Measurements from ENCODE around the gene SEC61G. TPM values are rescaled to one million over a fixed set of nuclear protein-coding genes. Genes with fewer than 3 reads are reported as not detected.
A peak's percentile ranks its signal among the peaks of the same experiment; 100 is the strongest.

The SEC61G gene
- 1,569 and 2,585 TPM in 2 replicates for total RNA-seq (2014; rRNA removed)
- 785 TPM for polyA plus RNA-seq (2012)

DNA sequence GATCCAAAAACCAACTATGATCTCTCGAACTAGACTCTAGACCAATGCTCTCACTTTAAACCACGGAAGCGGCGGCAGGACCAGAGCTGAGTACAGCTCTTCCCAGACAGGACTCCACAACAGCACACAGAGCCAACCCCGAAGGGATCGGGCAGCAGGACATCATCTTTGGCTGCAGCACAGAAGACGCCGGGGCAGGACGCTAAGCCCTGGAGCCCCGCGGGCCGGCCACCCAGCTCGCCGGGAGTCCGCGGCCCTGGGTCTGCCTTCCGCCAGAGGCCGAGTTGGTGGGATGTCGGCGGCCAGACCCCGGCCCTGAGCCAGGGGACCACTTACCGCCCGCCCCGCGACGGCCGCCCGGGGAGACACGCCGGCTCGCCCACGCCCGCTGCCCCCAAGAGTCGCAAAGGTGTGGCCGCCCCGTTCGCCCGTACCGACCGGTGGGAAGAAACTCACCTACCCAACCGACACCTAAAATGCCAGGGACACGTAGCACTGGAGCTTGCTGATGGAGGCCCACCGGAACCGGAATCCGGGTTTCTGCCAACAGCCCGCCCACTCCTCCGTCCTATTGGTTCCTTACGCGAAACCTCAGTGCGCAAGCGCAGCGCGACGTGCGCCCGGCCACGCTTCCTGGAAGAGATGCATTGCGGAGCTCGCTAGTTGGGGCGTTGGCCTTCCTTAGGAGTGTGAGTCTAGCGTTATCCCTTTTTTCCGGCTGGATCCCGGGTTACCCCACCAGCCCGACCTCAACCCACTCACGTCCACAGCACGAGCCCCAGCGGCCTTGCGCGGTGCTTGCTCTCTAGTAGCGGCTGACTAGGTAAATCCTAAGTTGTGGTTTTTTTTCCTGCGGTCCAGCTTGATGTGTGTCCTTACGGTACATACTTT is at the start of gene SEC61G:
SEC61G (minus strand) TSS at position 510 of the 891 bp plus-strand sequence. CDS start 1,623 bp downstream, outside the sequence.
- DNase-seq (ENCODE audit: low read depth): peak; percentile 98

DNA sequence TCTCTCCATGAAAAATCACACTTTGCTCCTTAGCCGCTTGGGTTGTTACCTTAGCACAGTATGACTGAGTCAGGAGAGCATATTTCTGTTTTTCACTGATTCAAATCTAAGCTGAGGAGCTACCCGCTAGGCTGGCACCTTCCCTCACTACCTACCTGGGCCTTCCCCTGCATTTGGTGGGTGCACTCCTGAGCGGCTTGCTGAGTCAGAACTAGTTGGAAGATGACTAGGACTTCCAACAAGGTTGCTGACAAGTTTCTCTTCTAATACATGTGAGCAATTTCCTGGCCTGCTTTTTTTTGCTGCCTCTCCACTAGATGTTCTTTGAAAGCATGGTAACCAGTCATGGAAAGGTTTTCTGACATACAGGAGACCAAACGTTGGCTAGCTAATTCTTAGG is 43.8 kb upstream of the SEC61G start:
- no peak for DNase-seq (ENCODE audit: low read depth)

GRCh38 chr7:54802114-54802513 is 43.1 kb upstream of the SEC61G start:
- DNase-seq (ENCODE audit: low read depth): no peak

DNA sequence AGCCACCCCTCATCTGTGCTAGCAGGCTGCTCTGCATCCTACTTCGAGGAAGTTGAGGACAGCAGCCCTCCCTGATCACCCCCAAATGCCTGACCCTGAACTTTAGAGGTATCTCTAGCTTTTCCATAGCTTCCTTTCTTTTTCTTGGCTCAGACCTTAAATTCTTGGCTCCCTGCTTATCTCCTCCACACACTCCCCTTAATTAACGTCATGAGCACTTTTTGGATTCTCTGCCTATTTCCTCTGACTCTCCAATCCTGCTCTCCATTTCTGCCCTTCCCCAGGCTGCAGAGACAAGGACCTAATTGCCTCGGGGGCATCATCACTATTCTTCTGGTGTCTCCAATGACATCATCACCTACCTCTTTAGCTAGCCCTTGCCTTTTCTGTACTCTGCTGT is 40.8 kb upstream of the SEC61G start:
- no peak for DNase-seq (ENCODE audit: low read depth)

- no peak for DNase-seq (ENCODE audit: low read depth)
Observed at GRCh38 chr7:54798530-54798929, 39.5 kb upstream of the SEC61G start.

GRCh38 chr7:54796853-54797252 is 37.8 kb upstream of the SEC61G start:
- DNase-seq (ENCODE audit: low read depth): no peak

DNA sequence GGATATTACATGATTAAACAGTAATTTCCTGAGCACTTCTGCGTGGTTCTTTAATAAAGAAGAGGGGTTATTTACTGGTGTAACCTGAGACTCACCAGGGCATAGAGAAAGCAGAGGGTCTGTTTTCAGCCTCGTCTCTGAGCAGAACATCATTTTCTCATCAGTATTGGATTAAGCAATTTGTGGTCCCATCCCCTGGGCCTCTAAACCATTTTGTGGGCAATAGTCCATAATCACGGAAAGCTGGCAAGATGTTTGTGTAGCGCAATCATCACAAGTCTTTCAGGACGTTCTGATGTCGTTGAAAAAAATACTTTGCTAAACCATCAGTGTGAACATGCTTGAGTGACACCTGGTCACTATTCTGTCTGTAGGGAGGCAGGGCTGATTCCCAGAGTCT is 37.1 kb upstream of the SEC61G start:
- DNase-seq (ENCODE audit: low read depth): no peak

DNA sequence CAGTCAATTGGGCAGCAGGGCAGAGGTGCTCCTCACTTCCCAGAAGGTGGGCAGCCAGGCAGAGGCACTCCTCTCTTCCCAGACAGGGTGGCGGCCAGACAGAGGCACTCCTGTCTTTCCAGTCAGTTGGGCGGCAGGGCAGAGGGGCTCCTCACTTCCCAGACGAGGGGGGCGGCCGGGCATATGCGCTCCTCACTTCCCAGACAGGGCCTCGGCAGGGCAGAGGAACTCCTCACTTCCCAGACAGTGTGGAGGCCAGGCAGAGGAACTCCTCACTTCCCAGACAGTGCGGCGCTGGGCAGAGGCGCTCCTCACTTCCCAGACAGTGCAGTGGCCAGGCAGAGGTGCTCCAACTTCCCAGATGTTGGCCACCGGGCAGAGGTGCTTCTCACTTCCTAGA is 33.4 kb upstream of the SEC61G start:
- no peak for DNase-seq (ENCODE audit: low read depth)

DNA sequence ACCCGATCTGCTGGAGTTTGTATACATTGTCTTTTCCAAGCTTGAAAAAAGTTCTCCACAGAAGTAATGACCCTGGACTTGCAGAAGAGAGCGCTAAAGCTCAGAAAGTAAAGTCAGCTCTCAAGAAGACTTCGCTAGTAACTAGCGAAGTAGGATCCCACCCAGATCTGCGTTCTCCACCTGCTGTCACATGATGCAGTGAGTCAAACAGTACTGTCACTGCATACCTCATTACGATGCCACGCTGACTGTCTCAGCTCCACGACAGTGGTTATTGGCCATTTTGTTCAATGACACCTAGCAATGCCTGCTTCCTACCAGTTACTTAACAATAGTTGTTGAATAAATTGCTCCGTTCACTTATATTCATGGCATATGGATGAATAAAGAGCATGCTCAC is 29.7 kb upstream of the SEC61G start:
- peak; percentile 92 for DNase-seq (ENCODE audit: low read depth)

DNA sequence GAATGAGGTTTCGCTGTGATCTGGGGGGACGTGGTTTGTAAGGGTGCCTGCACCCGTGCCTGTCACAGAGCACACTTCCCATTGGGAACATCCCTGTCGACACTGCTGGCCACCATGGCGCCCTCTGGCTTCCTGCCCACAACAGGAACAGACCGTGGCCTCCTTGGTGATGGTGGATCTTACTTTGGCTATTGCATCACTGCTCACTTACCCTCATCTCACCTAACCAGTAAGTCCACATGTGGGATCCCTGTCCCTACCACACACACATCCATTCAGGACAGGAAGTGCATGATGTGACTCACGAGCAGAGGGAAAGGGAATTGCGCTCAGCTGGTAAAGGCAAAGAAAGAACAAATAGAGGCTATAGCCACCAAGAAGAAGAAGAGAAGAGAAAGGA is 26.2 kb upstream of the SEC61G start:
- peak; percentile 36 for DNase-seq (ENCODE audit: low read depth)

- DNase-seq (ENCODE audit: low read depth): peak; percentile 82
Observed at GRCh38 chr7:54783952-54784351, 24.9 kb upstream of the SEC61G start.

DNA sequence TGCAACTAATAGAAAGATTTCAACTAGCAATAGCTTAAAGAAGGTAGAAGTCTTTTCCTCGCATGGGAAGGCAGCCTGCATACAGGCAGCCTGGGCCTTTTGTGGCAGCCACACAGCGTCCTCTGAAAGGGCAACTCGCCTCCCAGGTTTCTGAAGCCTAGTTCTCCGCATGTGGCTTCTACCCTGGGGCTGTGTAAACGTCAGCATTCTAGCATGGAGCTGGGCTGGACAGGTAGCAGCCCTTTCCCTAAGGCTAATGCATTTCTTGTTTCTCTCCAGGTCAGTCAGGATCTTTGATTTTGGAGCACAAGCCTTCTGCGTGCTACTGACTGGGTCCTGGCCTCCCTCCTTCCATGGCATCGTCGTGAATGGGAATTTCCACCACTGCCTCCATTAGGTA is 23.8 kb upstream of the SEC61G start:
- DNase-seq (ENCODE audit: low read depth): no peak

- DNase-seq (ENCODE audit: low read depth): no peak
Observed at GRCh38 chr7:54782314-54782713, 23.3 kb upstream of the SEC61G start.

DNA sequence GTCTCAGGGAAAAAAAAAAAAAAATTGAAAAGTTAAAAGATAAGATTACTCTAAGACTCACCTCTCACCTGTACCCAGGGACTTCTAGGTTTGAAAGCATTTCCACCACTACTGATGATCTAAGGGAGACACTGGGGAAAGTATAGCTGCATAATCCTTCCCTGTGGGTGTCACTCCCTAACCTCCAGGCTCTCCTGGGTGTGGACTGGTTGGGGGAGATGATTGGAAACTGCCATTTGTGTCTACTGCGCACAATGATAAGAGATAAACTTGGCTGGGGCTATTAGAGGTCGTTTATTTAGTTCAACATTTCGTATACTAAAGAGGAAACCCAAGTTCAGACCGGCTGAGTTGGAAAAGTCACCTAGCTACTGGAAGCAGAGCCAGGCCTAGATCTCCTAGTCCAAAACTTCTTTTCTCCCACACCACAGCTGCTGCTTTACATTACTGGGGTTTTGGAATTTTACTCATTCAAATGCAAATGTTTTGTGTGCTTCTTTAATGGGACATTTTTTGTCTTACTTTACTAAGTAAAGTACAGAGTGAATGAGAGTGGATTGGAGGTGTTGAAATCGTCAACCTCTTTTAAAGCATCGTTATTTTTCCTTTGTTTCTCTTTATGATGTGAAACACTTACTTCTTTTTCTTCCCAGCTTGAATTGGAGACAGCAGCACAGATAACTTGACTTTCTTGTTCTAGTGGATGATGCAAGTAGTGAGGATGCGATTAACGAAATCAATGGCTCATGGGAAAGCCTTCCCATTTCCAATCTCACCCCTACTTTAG is 22.3 kb upstream of the SEC61G start:
- DNase-seq (ENCODE audit: low read depth): no peak

DNA sequence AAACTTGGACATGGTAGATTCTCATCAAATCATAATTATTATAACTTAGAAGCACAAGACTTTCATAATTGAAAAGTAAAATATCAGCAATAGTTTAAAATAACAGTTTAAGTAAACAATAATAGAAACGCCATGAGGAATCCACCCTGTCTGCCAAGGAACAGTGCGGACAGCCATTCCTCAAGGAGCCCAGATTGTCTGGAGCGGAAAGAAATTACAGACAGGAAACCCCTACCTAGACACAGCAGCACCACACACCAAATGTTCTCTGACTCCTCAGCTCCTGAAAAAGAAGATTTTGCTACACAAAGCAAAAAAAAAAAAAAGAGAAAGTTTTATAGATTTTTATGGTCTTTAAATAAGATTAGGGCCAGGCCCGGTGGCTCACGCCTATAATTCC is 21.5 kb upstream of the SEC61G start:
- DNase-seq (ENCODE audit: low read depth): no peak

GRCh38 chr7:54778696-54779540 is 19.9 kb upstream of the SEC61G start:
- peak; percentile 11 for DNase-seq (ENCODE audit: low read depth)

GRCh38 chr7:54778166-54778565 is 19.2 kb upstream of the SEC61G start:
- DNase-seq (ENCODE audit: low read depth): peak; percentile 19

DNA sequence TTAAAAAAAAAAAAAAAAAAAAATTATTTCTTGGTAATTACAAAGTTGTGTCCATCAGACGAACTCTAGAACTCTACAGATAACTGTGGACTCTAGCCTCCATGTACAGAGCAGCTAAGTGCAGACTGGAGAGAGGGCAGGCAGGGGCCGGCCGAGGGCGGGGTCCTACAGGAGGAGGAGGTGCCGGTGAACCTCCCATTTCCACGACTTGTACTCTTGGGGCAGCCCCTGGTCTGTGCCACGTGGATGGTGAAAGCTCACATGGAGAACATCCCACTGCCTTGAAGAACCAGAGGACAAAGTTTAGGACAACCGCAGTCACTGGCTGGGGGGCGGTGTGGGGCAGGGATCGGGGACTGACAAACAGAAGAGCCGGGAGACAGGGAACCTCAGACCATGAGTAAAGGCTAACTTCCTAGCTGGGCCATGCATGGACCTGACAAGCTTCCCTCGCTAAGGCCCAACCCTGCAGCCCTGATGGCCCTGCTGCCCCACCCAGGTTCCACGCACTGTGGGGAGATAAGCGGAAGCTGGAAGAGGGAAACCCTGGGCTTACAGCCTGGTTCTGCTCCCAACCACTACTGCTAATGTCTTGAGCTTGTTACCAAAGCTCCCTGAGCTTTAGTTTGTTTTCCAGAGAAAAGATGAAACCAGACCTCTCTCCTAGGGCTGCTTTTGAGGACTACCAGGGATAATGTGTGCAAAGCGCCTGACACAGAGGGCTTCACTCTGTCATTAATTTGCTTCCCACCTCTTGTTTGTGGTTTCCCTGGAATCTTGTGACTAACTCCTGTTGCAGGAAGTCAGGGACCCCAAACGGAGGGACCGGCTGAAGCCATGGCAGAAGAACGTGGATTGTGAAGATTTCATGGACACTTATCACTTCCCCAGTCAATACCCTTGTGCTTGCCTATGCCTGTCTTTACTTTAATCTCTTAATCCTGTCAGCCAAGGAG is 16.1 kb upstream of the SEC61G start:
- DNase-seq (ENCODE audit: low read depth): no peak

DNA sequence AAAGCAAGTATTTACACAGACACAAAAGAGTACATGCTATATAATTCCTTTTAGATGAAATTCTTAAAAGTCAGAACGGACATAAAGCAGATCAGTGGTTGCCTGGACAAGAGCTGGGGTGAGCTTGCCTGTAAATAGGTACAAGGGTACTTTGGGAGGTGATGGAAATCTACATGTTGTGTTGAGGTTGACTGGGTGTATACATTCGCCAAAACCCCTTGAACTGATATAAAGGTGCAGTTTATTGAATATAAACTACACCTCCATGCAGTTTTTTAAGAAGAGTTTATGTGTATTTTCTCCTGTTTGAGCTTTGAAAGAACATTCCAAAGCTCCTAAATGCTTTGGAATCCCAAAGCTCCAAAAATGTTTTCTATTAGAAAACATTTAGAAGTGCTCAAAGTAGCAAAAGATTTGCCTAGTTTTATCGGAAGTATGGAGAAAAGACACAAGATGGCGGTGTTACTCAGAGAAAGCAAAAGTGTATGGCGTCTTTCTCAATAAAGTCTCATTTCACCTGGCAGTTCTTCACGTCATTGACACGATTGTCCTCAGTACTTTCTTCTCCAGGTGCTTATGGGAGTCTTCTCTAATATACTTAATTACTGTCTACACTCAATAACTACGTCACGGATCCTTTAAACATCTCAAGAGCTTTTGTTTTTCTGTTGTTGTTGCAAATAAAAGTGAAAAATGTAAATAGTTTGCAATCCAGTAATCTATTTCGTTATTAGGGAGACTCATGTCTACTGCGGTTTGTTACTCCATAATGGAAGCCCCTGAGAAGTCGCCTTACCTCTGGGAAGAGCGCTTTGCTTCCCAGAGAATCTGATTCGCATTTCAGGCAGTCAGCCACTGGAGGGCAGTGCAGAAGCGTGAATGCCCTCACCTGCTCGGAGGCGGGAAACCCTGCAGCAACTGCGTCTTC is 14.7 kb upstream of the SEC61G start:
- DNase-seq (ENCODE audit: low read depth): peak; percentile 86
